ENCODE data around the gene SAE1.

SAE1 gene

GRCh38 chr19:47106821-47107201 is 23.8 kb upstream of the SAE1 start:
- no peak for DNase-seq (ENCODE audit: low read depth in 3 of 3)

GRCh38 chr19:47107202-47107952 is 23.3 kb upstream of the SAE1 start:
- DNase-seq (ENCODE audit: low read depth in 3 of 3) = peak in 1 of 3 experiments; percentile 12

- DNase-seq (ENCODE audit: low read depth in 3 of 3) = no peak
Observed at GRCh38 chr19:47107953-47108746, 22.5 kb upstream of the SAE1 start.

GRCh38 chr19:47109177-47109540 is 21.5 kb upstream of the SAE1 start:
- DNase-seq (ENCODE audit: low read depth in 3 of 3) = no peak

GRCh38 chr19:47109541-47110375 is 20.9 kb upstream of the SAE1 start:
- peak; percentile 25 to 55 (median 54) for DNase-seq (ENCODE audit: low read depth in 3 of 3)

GRCh38 chr19:47110521-47111005 is 20.1 kb upstream of the SAE1 start:
- peak in 2 of 3 experiments; percentile 29 to 40 for DNase-seq (ENCODE audit: low read depth in 3 of 3)

- DNase-seq (ENCODE audit: low read depth in 3 of 3) = peak in 2 of 3 experiments; percentile 35 to 43
Observed at GRCh38 chr19:47111006-47111621, 19.5 kb upstream of the SAE1 start.

GRCh38 chr19:47111682-47112165 is 18.9 kb upstream of the SAE1 start:
- DNase-seq (ENCODE audit: low read depth in 3 of 3) = no peak

- peak; percentile 76 to 85 (median 77) for DNase-seq (ENCODE audit: low read depth in 3 of 3)
Observed at GRCh38 chr19:47112166-47112996, 18.3 kb upstream of the SAE1 start.

GRCh38 chr19:47112997-47113849 is 17.4 kb upstream of the SAE1 start, which contains the start of gene ZC3H4:
Gene ZC3H4, minus strand, starts transcription at chr19:47113776. Its CDS starts 1,192 bp downstream, at chr19:47112584.
- peak; percentile 97 to 99 (median 99) for DNase-seq (ENCODE audit: low read depth in 3 of 3)

GRCh38 chr19:47113850-47114651 is 16.6 kb upstream of the SAE1 start:
- no peak for DNase-seq (ENCODE audit: low read depth in 3 of 3)

- no peak for DNase-seq (ENCODE audit: low read depth in 3 of 3)
Observed at GRCh38 chr19:47120470-47121067, 10.1 kb upstream of the SAE1 start.

- no peak for DNase-seq (ENCODE audit: low read depth in 3 of 3)
Observed at GRCh38 chr19:47122359-47123335, 8.0 kb upstream of the SAE1 start.

- no peak for DNase-seq (ENCODE audit: low read depth in 3 of 3)
Observed at GRCh38 chr19:47123406-47123805, 7.2 kb upstream of the SAE1 start.

- no peak for DNase-seq (ENCODE audit: low read depth in 3 of 3)
Observed at GRCh38 chr19:47124937-47125668, 5.5 kb upstream of the SAE1 start.

- DNase-seq (ENCODE audit: low read depth in 3 of 3) = no peak
Observed at GRCh38 chr19:47125669-47125938, 5.0 kb upstream of the SAE1 start.

- DNase-seq (ENCODE audit: low read depth in 3 of 3) = no peak
Observed at GRCh38 chr19:47129579-47129978, 1.1 kb upstream of the SAE1 start.

All from stimulated activated CD4-positive, alpha-beta T cell treated with anti-CD3 and anti-CD28 coated beads, TNF-alpha, amount 100 ng/mL, for 24 hours (primary cell).